Colonic mucosa (tissue), 4 donors: ENCODE data around the gene COIL. TPM values are rescaled to one million over a fixed set of nuclear protein-coding genes. Genes with fewer than 3 reads are reported as not detected.

Source experiments
- DNase-seq: peaks from one replicate; pipeline ENCODE4 v3.0.0-alpha.2; 2020
- H3K27ac ChIP-seq: fragments of 200-600 bp; one replicate; pipeline ENCODE4 v1.8.0; 2021
- H3K27me3 ChIP-seq: fragments of 200-600 bp; one replicate; pipeline ENCODE4 v1.8.0; 2021
- H3K36me3 ChIP-seq: fragments of 200-600 bp; one replicate; pipeline ENCODE4 v1.8.0; 2021
- H3K4me1 ChIP-seq: fragments of 200-600 bp; one replicate; pipeline ENCODE4 v1.8.0; 2021; ENCODE audit warnings: mild to moderate bottlenecking
- H3K4me3 ChIP-seq: fragments of 200-600 bp; one replicate; pipeline ENCODE4 v1.8.0; 2021
- H3K9ac ChIP-seq, 2 donors: one replicate each; pipeline ENCODE4 v1.7.0; 2013; ENCODE audit warnings: control low read depth in 2 of 2, low read depth in 2 of 2, low read length in 2 of 2
- H3K9me3 ChIP-seq: fragments of 200-600 bp; one replicate; pipeline ENCODE4 v1.8.0; 2021
- CTCF ChIP-seq: fragments of 200-600 bp; IDR thresholded peaks from one replicate; pipeline ENCODE4 v1.8.0; 2022; ENCODE audit warnings: antibody characterized with exemption, mild to moderate bottlenecking
- intact Hi-C: fragments of 100-400 bp; cut with DNase I; formaldehyde crosslinking; loops from one replicate; pipeline ENCODE4 v1.14.1; 2022
- total RNA-seq, 2 donors: library from RNA; stranded (reverse); fragmentation: NEBNext Ultra II Directional in 1 of 2; extraction: Animal tissue kit (Norgen Biotek cat#: 25700) in 1 of 2; gene quantifications; one replicate each; pipeline ENCODE4 v1.2.1, GENCODE V29; 2021
- donor health status: healthy.
- donor health status: DM: no; HTN: no; CAD: no.
- donor health status: DM: no; HTN: no; CAD: no.

The COIL gene
- total RNA-seq, 2 donors from 2014 or later: 14.1 to 14.8 TPM

GRCh38 chr17:56896217-56896967 is 64.5 kb downstream of the COIL start:
- Histone ChIP-seq H3K27ac (no peak overlapping the region), H3K36me3 (peaks cover 41% of the 10 kb centered on the region), H3K4me1 (no peaks in the 10 kb centered on the region), H3K9ac (no peak overlapping the region), H3K9me3 (no peaks in the 10 kb centered on the region), H3K4me3 (no peak overlapping the region), H3K27me3 (no peaks in the 10 kb centered on the region)
- intact Hi-C loops: no loop called here
- DNase-seq: no peak
- no peak for TF ChIP-seq CTCF

- intact Hi-C loops: no loop called here
- Histone ChIP-seq H3K27me3 (no peaks in the 10 kb centered on the region), H3K4me1 (no peaks in the 10 kb centered on the region), H3K4me3 (no peak overlapping the region), H3K9ac (no peak overlapping the region), H3K36me3 (peaks cover 45% of the 10 kb centered on the region), H3K27ac (no peak overlapping the region), H3K9me3 (no peaks in the 10 kb centered on the region)
- TF ChIP-seq CTCF: no peak
- no peak for DNase-seq
Observed at GRCh38 chr17:56894859-56895455, 65.9 kb downstream of the COIL start.

GRCh38 chr17:56893503-56893902 is 67.3 kb downstream of the COIL start:
- Histone ChIP-seq H3K36me3 (peaks cover 45% of the 10 kb centered on the region), H3K27me3 (no peaks in the 10 kb centered on the region), H3K4me3 (no peak overlapping the region), H3K4me1 (no peaks in the 10 kb centered on the region), H3K9ac (no peak overlapping the region), H3K9me3 (no peaks in the 10 kb centered on the region), H3K27ac (no peak overlapping the region)
- TF ChIP-seq CTCF: no peak
- no peak for DNase-seq
- intact Hi-C loops: no loop called here

GRCh38 chr17:56892333-56892732 is 68.5 kb downstream of the COIL start:
- Histone ChIP-seq H3K9ac (no peak overlapping the region), H3K9me3 (no peaks in the 10 kb centered on the region), H3K27me3 (no peaks in the 10 kb centered on the region), H3K27ac (no peak overlapping the region), H3K36me3 (peaks cover 45% of the 10 kb centered on the region), H3K4me3 (no peak overlapping the region), H3K4me1 (no peaks in the 10 kb centered on the region)
- DNase-seq: no peak
- intact Hi-C loops: no loop called here
- no peak for TF ChIP-seq CTCF

GRCh38 chr17:56891751-56892150 is 69.1 kb downstream of the COIL start:
- intact Hi-C loops: no loop called here
- H3K9me3 ChIP-seq: no peaks in the 10 kb centered on the region
- peaks cover 45% of the 10 kb centered on the region for H3K36me3 ChIP-seq
- no peak overlapping the region for H3K9ac ChIP-seq
- no peaks in the 10 kb centered on the region for H3K27me3 ChIP-seq
- TF ChIP-seq CTCF: peak; percentile 30
- H3K4me3 ChIP-seq: no peak overlapping the region
- no peak for DNase-seq
- no peak overlapping the region for H3K27ac ChIP-seq
- H3K4me1 ChIP-seq: no peaks in the 10 kb centered on the region
